Raji (cell line): ENCODE measurements around the gene SPINK7.

Experiments
- POLR2A ChIP-seq: IDR thresholded peaks from 2 replicates; pipeline ENCODE4 v1.6.1; 2011; ENCODE audit warnings: low read depth, low read length, control low read depth; ENCODE audit not compliant: insufficient read depth

SPINK7 gene

DNA sequence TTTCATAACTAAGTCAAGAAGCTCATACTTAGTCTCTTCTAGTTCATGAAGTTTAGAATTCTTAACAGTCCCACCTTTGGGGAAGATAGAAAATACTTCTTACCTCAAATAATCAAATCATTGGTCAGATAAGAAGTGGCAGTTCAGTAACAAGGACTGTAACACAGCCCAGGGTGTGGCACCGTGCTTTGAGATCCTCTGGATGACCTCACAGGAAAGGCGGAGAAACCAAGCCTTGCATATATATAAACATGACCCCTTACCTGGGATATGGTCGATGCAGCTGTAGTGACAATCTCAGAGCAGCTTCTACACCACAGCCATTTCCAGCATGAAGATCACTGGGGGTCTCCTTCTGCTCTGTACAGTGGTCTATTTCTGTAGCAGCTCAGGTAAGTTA lies at the start of gene SPINK7:
SPINK7 (plus strand) TSS at position 271 of the 400 bp plus-strand sequence; CDS start at position 332, 61 bp downstream.
- TF ChIP-seq POLR2A = no peak

GRCh38 chr5:148267962-148268361 lies 44.3 kb upstream of the SPINK7 start:
- no peak for TF ChIP-seq POLR2A

DNA sequence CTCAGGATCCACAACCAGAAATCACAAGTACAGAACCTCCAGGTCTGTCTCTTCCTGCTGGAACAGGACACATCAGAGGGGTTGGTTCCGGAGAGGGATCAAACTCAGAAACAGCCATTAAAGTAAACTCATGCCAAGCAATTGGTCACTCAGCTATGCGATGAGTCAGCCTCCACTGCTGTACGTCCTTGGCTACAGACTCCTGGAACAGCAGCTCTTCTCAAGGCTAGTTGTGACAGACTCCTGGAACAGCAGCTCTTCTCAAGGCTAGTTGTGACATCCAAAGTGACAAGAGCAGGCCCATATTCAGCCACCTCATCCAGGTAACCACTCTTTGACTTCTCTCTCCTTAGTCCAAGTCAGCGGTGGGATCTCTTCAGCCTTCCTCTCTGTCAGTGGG lies 43.7 kb upstream of the SPINK7 start, which contains the start of gene SPINK13:
SPINK13 (plus strand) TSS at position 229 of the 400 bp plus-strand sequence. CDS start 1,279 bp downstream, outside the sequence.
- TF ChIP-seq POLR2A = no peak

DNA sequence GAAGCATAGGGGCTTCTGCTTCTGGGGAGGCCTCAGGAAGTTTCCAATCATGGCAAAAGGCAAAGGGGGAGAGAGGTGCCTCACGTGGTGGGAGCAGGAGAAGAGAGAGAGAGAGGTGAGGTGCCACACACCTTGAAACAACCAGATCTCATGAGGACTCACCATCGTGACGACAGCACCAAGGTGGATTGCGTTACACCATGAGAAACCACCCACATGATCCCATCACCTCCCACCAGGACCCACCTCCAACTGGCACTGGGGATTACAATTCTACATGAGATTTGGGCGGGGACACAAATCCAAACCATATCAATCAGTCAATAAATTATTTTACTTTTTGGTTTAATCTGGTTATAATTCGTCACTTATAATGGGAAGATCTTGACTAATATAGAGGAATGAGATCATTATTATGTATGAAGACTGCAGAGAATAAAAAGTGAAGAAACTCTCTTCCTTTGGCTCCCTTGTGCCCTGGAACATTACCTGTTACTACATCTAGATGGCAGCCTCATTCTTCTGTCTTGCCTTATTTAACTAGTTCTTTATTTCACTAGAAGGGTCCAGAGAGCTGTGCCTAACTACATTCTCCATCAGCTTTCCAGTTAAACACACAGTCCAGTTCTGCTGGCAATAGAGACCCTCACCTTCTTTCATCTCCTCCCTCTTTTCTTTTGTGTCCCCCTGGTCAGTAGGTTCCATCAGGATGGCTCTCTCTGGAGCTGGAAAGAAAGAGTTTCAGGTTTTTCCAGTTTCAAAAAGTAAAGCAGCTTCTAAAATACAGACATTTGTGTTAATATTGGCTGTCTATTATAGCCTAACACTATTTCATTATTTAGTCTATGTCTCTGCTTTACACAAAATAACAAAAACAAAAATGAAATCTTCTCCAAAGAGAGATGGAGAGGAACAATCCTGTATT lies 21.7 kb upstream of the SPINK7 start:
- TF ChIP-seq POLR2A = no peak

GRCh38 chr5:148297731-148298130 lies 14.5 kb upstream of the SPINK7 start:
- TF ChIP-seq POLR2A = no peak

GRCh38 chr5:148306446-148306845 lies 5.8 kb upstream of the SPINK7 start:
- no peak for TF ChIP-seq POLR2A

GRCh38 chr5:148309019-148309418 lies 3.2 kb upstream of the SPINK7 start:
- TF ChIP-seq POLR2A = no peak

DNA sequence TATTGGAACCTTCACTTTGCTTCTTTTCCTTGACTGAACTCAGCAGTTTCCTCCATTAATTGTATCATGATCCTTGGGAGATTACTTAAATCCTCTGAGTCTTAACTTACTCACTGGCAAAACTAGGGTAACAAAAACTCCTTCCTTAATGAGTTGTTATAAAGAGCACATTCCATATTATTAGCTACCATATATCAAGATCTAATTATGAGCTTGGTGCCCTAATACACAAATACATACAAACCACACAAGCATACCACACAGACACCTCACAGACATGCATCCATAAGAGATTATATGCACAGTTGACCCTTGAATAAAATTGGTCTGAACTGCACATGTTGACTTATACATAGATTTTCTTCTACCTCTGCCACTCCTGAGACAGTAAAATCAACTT lies 2.5 kb upstream of the SPINK7 start:
- TF ChIP-seq POLR2A = no peak

- TF ChIP-seq POLR2A = no peak
Measured at GRCh38 chr5:148311484-148311883, 739 bp upstream of the SPINK7 start.

DNA sequence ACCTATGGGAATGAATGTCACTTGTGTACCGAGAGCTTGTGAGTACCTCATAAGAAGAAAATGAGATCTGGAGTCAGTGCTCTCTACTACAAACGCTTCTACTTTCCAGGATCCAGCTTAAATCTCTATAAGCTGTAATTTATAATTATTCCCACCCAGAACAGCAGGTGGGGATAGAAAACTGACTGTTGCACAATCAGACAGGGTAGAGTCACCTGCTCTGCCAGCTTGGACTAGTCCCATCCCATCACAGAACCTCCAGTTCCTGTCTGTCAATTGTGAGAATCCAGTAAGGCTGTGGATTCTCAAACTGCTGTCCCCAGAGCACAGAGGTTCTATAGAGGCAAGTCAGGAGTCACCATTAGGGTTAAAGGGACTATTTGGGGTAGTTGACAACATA lies 2.0 kb downstream of the SPINK7 start:
- no peak for TF ChIP-seq POLR2A

DNA sequence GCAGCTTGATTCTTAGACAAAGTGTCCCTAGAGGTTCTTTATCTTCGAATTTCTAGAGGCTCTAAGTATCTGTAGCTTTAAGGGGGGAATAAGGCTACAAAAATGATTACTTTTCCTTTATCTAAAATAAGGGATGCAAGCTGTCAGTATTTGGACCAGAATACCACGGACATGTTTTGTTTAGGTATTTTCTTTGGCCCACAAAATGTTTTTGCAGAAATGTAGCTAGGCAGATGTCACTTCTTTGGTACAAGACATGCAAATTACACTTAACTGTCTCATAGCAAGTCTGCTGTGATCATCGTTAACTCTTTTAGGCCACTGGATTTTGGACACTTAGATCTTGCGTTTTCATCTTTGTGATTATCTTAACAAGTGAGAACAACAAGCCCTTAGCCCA lies 2.5 kb downstream of the SPINK7 start:
- no peak for TF ChIP-seq POLR2A

DNA sequence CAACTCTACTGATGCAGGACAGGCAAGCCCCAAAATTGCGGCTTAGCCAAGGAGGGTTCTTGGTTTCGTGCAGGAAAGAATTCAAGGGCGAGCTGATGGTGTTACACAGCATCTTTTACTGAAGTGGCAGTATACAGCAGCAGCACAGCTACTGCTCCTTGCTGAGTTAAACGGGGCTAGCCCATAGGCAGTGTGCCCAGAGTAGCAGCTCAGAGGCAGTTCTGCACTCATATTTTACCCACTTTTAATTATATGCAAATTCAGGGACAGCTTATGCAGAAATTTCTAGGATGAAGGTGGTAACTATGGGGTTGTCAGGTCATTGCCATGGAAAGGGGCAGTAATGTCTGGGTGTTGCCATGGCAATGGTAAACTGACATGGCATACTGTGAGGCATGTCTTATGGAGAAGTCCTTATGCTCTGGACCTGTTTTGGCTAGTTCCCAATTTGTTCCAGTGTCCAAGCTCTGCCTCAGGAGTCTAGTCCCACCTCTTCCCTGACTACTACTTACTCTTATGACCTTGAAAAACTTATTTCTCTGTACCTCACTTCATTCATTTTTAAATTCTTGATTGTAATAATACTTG lies 21.1 kb downstream of the SPINK7 start:
- no peak for TF ChIP-seq POLR2A

DNA sequence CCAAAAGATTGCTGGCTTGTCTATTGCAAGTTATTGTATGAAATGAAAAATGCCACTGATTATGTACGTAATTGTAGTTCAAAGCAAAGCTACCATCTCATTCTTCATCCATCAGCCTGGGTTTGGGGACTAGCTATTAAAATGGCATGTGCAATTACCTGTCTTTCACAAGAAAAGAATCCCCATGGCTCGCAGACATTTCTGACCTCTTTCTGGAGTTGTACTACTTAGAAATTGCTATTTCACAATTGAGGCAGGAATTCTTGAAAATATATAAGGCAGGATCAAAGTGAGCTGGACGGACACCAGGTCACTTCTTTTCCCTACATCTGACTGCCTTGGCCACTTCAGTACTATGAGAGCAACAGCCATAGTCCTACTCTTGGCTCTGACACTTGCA lies 23.0 kb downstream of the SPINK7 start, which contains the start of gene SPINK9:
SPINK9 (plus strand) TSS at position 301 of the 400 bp plus-strand sequence; CDS start at position 356, 55 bp downstream.
- no peak for TF ChIP-seq POLR2A

DNA sequence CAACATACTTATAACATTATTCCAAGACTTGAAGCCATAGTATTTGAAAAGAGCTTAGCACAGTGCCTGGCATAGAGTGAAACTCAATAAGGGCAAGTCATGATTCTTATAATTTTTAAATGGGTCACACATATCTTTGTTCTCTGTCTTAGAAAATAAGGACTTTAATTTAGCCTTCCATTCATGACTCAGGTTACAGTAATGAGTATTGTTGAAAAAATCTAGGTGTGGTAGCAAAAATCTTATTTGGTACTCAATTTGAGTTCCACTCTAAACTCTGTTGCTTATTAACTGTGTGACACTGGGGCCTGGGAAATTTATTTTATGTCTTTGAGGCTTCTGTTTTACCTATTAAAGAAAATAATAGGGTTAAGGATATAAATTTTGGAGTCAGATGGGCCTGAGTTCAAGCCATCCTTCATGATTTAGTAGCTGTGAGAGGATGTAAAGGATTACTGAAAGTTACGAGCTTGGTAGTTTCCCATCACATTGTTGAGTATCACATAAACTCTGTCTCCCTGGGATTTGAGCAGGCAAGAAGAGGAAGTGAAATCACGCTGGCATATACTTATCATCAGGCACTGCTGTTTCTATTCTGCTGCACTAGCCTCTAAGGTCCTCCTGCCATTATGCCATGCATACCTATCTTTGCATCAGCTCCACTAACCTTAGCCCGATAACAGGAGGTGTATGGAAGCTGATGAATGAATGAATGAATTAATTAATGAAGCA lies 24.6 kb downstream of the SPINK7 start:
- no peak for TF ChIP-seq POLR2A

- no peak for TF ChIP-seq POLR2A
Measured at GRCh38 chr5:148342371-148343045, 30.3 kb downstream of the SPINK7 start.

GRCh38 chr5:148343046-148343407 lies 30.8 kb downstream of the SPINK7 start:
- TF ChIP-seq POLR2A = no peak
